Measurements from ENCODE around the gene SND1.

The SND1 gene

GRCh38 chr7:128035712-128036111 is 383.7 kb downstream of the SND1 start:
- TF ChIP-seq TEAD4 (IDR thresholded peaks at IDR 0.05) (no peak), ZBTB7A (IDR thresholded peaks at IDR 0.05; ENCODE audit: low read depth) (no peak), EP300 (IDR thresholded peaks at IDR 0.05; ENCODE audit: borderline replicate concordance) (no peak), RAD21 (IDR thresholded peaks at IDR 0.05; ENCODE audit: low read depth) (peak; percentile 57), MAX (IDR thresholded peaks at IDR 0.05) (no peak), REST (IDR thresholded peaks at IDR 0.05; ENCODE audit: low read depth) (no peak), TAF1 (IDR thresholded peaks at IDR 0.05; ENCODE audit: low read depth) (no peak), FOXM1 (IDR thresholded peaks at IDR 0.05; ENCODE audit: borderline replicate concordance, low read depth) (no peak)

GRCh38 chr7:128036226-128036940 is 384.4 kb downstream of the SND1 start:
- no peak for TF ChIP-seq CREB1 (IDR thresholded peaks at IDR 0.05; ENCODE audit: low read depth)
- no peak for TF ChIP-seq TCF12 (IDR thresholded peaks at IDR 0.05; ENCODE audit: low read depth)
- no peak for TF ChIP-seq TEAD4 (IDR thresholded peaks at IDR 0.05)
- no peak for TF ChIP-seq CEBPB (IDR thresholded peaks at IDR 0.05)
- no peak for TF ChIP-seq USF1 (IDR thresholded peaks at IDR 0.05)
- no peak for TF ChIP-seq MAX (IDR thresholded peaks at IDR 0.05)
- no peak for TF ChIP-seq TAF1 (IDR thresholded peaks at IDR 0.05; ENCODE audit: low read depth)
- no peak for TF ChIP-seq ZBTB7A (IDR thresholded peaks at IDR 0.05; ENCODE audit: low read depth)
- TF ChIP-seq EP300 (IDR thresholded peaks at IDR 0.05; ENCODE audit: borderline replicate concordance): no peak
- TF ChIP-seq REST (IDR thresholded peaks at IDR 0.05; ENCODE audit: low read depth): no peak

GRCh38 chr7:128037081-128037480 is 385.1 kb downstream of the SND1 start:
- TF ChIP-seq NFIC (IDR thresholded peaks at IDR 0.05) (no peak), USF1 (IDR thresholded peaks at IDR 0.05) (no peak), TAF1 (IDR thresholded peaks at IDR 0.05; ENCODE audit: low read depth) (no peak), ZBTB7A (IDR thresholded peaks at IDR 0.05; ENCODE audit: low read depth) (no peak), EP300 (IDR thresholded peaks at IDR 0.05; ENCODE audit: borderline replicate concordance) (no peak), EGR1 (IDR thresholded peaks at IDR 0.05) (no peak), CEBPB (IDR thresholded peaks at IDR 0.05) (no peak), FOXM1 (IDR thresholded peaks at IDR 0.05; ENCODE audit: borderline replicate concordance, low read depth) (no peak), REST (IDR thresholded peaks at IDR 0.05; ENCODE audit: low read depth) (no peak), TEAD4 (IDR thresholded peaks at IDR 0.05) (no peak), TCF12 (IDR thresholded peaks at IDR 0.05; ENCODE audit: low read depth) (no peak), RAD21 (IDR thresholded peaks at IDR 0.05; ENCODE audit: low read depth) (no peak), CREB1 (IDR thresholded peaks at IDR 0.05; ENCODE audit: low read depth) (no peak), MAX (IDR thresholded peaks at IDR 0.05) (no peak), YY1 (IDR thresholded peaks at IDR 0.05; ENCODE audit: low read depth) (no peak)

GRCh38 chr7:128037880-128038619 is 386.1 kb downstream of the SND1 start:
- TF ChIP-seq EP300 (IDR thresholded peaks at IDR 0.05; ENCODE audit: borderline replicate concordance): no peak

Data from Ishikawa (cell line).